ENCODE measurements around the gene PANK2.
"Not testable (repeated sequence)": the region's sequence is repeated elsewhere in the genome, so short reads cannot be mapped to it uniquely, and the experiment has no call there.

The PANK2 gene

DNA sequence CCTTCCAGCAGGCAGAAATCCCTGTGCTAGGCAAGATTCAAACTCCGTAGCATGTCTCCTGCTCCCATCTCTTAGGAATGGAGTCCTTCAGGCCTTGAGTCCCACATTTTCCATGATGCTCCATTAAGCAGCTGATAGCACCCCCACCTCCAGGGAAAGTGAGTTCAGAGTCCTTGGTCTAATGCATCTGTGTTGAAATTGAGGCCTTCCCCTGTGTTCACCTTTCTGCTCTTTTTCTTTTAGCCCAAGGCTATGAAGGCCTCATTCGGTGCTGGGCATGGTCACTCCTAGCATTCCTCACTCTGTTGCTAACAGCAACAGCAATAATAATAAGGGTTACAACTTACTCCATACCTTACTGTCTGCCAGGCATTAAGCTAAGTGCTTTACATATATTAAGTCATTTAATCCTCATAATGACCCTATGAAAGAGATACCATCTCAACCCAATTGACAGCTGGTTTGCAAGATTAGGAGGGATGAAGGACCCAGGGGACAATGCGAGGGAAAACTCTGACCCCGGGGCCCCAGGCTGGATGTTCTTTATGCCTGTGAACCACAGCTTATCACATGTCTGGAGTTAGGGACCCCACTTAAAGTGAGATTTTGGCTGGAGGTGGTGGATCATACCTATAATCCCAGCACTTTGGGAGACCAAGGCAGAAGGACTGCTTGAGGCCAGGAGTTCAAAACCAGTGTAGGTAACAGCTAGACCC is 17.5 kb upstream of the PANK2 start:
- no peak for DNase-seq

DNA sequence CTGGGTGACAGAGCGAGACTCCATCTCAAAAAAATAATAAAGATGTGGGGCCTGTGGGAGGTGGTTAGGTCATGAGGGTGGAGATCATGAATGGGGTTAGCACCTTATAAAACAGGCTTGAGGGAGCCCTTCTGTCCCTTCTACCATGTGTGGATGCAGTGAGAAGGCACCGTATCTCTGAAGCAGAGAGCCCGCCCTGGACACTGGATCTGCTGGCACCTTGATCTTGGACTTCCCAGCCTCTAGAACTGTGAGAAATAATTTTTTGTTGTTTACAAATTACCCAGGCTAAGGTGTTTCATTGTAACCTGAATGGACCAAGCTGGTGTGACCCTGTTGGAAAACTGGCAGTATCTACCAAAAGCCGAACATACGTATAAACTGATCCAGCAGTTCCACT is 15.7 kb upstream of the PANK2 start:
- no peak for DNase-seq

DNA sequence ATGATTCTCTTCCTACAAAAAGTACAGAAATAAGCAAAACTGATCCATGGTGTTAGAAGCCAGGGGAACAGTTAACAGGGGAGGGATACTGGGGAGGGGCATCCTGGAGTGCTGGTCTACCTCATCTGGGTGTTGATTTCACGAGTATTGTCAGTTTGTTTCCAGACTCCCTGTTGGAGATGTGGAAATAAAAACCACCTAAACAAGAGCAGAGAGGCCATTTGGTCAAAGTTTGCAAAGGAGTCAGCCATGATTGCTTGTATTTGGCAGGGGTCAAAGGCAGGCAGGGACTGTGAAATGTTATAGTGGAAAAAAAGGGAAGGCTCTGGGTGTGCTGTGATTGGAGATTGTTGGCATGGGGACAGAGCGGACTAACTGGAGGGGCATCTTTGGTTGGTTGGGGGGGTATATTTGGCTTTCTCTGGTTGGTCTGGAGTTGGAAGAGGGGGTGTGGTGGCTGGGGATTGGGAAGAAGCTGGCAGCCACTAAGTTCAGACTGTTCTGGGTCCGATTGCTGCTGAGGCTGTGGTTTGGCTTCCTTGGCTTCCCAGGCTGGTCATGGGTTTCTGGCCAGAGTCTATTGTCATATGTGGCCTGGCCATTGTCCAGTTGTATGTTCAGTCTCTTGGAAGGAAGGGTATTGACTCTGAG is 14.9 kb upstream of the PANK2 start:
- no peak for DNase-seq

DNA sequence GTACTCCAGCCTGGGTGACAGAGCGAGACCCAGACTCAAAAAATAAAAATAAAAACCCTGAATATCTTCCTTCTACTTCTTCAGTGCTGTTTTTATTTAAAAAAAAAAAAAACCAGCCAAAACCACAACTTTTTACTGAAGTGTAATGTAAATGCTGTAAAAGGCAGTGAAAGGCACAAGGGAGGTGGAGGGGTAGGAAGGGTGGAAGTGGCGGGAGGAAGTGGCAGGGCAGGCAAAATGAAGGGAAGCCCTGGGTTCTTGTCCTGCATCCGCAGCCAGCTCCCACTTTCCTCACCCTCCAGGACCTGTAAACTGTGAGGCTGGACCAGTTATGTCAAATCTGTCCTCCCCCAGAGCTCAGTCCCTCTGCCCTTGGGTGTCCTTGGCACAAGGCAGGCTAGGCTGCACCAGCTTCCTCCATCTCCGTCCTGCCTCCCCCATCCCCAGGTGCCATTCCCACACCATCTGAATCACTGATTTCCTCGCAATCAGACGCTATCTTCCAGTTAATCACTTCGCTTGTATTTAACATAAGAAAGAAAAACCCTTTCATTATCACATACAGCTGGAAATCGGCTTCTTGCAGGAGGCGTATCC is 13.7 kb upstream of the PANK2 start:
- no peak for DNase-seq

DNA sequence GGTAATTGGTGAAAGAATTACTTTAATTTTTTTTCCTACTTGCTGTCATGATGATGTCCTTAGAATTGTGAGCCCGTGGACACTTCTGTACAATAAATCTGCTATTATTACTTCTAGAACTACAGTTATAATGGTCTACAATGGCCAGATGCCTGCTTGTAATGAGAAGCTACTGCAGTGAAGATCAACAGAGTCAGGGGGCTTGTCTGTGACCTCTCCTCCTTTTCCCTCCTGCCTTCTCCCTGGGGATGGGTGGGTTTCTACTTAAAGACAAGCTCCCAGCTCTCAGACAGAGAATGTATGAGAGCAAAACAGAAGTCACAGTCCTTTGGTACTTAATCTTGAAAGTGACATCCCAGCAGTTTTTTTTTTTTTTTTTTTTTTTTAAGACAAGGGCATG is 13.2 kb upstream of the PANK2 start:
- no peak for DNase-seq

DNA sequence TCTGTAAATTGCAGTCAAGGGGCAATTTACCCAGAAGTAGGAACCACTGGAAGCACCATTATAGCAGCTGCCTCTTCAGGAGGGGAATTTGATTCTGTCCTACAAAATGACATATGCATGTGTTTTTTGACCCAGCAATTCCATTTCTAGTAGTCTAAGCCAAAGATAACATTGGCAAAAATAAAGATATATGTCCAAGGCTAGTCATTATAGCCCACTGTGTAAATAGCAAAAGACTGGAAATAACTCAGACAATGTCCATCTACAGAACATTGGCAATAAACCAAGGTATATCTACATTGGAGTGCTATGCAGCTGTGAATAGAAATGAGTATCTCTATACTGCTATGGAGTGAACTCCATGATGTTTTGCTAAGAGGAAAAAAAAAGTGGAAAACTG is 12.5 kb upstream of the PANK2 start:
- no peak for DNase-seq

DNA sequence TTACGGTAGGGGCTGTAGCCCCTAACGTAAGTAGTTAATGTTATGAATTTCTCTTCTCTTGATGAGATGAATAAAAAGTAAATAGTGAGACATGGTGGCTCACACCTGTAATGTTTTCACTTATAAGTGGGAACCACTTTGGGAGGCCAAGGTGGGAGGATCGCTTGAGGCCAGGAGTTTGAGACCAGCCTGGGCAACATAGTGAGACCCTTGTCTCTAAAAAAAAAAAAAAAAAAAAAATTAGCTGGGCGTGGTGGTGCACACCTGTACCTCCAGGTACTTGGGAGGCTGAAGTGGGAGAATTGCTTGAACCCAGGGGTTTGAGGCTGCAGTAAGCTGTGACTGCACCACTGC is 10.3 kb upstream of the PANK2 start:
- not testable (repeated sequence) for DNase-seq

DNA sequence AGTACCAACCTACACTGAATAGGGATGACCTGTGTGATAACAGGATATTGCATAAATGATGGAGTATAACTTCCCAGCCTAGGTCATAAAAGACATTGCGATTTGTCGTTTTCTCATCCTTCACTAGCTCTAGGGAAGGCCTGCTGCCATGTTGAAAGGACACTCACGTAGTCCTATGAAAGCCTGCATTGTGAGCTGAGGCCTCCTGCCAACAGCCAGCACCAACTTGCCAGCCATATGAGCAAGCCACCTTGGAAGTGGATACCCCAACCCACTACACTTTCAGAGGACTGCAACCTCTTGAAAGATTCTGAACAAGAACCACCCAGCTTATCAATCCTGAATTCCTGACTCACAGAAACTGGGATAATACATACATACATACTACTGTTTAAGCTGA is 3.5 kb upstream of the PANK2 start:
- DNase-seq: no peak

DNA sequence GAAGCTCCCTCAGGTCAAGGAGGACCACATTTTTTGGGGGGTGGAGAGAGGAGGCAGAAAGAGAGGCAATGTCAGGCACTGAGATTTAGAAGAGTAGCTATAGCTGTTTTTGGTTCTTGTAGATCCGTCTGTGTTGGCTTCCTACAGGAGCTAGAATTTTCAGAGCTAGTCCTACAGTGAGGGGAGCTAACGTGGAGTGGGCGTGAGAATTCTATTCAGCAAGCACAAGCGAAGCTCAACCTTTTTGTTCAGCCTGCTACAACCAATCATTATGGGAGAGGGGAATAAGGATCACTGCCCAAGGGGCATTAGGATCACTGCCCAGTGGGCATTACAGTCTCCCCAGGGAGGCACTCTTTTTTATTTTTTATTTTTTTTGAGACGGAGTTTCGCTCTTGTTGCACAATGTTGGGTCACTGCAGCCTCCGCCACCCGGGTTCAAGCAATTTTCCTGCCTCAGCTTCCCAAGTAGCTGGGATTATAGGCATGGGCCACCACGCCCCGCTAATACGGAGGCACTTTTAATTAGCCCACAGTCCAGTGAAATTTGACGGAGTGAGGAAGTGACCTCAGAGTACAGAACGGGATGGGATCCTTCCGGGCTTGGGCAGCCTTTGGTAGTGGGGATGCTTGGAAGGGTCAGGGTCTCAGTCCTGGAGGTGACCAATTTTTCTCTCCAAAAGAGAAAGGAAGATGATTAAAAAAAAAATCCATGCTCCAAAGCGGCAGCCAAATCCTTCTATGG is 1.1 kb upstream of the PANK2 start:
- DNase-seq: no peak

DNA sequence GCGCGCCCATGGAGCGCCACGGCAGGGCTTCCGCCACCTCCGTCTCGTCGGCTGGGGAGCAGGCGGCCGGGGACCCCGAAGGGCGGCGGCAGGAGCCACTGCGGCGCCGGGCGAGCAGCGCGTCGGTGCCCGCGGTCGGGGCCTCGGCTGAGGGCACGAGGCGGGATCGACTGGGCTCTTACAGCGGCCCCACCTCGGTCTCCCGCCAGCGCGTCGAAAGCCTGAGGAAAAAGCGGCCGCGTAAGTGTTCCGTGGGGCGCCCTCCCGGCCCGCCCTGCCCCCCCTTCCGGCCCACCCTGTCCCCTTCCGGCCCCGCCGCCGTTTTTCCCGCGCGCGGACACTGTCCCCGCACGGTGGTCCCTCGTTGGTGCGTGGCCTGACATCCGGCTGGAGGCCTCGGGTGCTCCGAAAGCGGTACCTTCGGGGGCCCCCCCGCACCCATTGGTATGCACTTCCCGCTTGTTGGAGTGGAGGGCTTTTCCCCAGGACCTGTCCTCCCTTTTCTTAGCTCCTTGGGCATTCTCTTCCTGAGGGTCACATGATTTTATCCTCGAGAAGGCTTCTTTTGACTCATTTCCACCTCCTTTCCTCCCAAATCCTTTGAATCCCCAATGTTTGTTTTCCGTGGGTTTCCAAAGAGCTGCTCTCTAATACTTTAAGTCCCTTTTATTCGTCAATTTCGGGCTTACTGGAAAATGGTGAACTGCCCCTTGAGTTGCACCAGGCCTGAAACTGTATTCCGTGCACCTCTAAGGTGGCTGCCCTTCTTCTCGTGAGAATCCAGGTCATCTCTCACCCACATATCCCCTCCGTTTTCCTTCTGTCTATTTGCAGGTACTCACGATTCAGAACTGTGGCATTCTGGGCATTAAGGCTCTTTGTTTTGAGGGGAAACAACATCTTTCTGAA is 556 bp downstream of the PANK2 start:
- peak; percentile 30 for DNase-seq

DNA sequence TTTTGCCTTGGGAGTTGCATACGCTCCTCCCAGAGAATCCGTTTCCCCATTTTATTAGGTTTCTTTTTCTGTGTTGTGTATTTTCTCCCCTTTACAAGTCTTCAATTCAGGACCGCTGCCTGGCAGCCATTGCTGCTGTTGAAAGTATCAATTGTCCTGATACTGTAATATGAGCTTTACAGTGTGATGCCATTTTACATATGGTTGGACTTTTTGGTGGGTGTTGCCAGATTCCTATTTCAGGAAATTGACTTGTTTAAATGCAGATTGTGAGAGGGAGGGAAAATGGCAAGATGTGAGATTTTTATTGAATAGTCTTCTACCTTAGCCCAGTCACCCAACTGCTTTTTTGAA is 1.2 kb downstream of the PANK2 start:
- DNase-seq: no peak

DNA sequence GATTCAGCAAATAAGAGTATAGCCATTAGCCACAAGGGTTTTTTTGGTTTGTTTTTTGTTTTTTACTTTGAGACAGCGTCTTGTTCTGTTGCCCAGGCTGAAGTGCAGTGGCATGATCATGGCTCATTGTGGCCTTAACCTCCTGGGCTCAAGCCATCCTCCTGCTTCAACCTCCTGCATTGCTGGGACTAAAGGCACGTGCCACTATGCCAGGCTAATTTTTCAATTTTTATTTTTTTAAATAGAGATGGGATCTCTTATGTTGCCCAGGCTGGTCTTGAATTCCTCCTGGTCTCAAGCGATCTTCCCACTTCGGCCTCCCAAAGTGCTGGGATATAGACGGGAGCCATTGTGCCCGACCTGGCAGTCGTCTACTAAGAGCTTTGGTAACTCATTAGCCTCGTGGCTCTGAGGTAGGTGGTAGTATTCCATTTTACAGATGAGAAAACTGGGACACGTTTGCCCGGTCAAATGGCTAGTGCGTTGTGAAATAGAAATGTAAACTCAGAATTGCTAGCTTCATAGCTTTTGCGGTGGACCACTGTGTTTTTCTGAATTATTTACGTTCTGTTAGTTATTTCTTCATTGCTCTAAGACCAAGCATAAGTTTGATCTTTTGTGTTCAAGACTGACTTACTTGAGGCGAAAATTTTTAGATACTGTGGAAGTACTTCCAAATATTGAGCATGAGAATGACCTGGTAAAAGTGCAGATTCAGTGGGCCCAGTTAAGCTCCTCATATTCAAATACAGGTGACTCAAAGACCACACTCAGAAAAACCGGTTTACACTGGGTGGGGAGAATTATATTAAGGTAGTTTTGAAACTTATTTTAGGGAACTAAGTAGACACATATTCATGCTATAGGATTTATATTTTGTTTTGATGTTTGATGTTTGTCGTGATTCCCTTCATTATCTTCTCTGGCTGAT is 2.1 kb downstream of the PANK2 start:
- DNase-seq: no peak

DNA sequence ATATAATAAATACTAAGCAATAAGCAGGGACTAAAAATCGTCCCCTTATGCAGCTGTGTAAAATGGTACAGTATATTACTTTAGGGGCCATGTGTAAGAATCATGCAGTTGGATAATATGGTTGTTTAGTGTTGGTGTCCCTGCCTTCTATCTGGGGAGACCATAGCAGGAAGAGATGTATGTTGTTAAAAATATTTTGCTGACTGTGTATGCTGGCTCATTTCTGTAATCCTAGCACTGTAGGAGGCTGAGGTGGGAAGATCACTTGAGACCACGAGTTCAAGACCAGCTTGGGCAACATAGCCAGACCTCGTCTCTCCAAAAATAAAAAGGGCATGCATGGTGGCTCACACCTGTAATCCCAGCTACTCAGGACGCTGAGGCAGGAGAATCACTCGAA is 5.6 kb downstream of the PANK2 start:
- no peak for DNase-seq

DNA sequence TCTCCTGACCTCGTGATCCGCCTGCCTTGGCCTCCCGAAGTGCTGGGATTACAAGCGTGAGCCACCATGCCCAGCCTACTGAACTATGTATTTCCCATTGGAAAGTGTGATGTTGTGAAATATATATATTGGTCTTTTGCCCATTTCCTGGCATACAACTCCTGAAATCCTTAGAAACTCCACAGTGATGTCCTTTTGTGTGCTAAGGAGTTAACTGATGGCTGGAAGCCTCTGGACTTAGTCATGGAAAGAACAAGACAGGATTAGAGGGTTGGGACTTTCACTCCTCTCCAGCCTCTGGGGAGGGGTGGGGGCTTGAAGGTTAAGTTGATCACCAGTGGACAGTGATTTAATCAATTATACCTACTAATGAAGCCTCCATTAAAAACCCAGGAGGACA is 7.1 kb downstream of the PANK2 start:
- DNase-seq: no peak

DNA sequence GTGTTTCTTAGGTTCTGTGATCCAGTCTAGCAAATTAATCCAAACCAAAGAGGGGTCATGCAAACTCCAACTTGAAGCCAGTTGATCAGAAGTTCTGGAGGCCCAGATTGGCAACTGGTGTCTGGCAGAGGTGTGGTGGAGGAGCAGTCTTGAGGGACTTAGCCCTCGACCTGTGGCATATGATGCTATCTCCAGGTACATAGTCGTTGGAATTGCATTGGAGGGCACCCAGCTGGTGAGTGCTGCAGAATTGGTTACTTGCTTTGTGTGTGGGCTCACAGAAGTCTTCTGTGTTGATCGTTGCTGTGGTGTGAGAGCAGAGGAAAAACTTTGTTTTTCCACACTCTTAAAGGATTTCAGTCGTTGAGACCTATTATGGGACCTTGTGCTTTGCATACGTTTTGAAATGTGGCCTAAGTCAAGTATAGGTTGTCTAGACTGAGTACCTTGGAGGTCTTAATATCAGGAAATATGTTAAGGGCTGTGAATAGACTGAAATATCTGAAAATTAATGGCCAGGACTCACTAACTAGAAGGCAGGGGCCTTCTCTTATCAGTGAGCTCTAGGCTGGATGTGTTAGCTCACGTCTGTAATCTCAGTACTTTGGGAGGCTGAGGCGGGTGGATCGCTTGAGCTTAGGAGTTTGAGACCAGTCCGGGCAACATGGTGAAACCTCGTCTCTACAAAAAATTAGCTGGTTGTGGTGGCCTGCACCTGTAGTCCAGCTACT is 7.8 kb downstream of the PANK2 start:
- DNase-seq: no peak

DNA sequence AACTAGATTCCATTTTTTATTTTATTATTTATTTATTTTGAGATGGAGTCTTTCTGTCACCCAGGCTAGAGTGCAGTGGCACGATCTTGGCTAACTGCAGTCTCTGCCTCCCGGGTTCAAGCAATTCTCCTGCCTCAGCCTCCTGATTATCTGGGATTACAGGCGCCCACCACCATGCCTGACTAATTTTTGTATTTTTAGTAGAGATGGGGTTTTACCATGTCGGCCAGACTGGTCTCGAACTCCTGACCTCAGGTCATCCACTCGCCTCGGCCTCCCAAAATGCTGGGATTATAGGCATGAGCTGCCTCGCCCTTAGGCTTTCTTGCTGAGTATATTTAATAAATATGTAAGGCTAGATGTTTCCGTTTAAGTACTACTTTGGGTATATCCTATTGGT is 9.0 kb downstream of the PANK2 start:
- DNase-seq: not testable (repeated sequence)

DNA sequence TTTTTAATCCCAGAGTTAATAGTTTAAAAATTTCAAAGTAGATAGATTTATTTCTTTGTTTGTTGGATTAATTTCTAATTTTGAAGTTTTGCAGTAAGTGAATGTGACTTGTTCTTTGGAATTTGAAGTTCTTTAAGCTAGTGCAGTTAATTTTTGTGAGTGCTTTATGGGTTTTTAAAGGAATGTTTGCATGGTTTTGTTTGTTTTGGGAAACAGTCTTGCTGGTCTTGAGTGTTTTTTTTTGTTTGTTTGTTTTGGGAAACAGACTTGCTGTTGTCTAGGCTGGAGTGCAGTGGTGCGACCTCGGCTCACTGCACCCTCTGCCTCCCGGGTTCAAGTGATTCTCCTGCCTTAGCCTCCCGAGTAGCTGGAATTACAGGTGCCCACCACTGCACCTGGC is 9.5 kb downstream of the PANK2 start:
- DNase-seq: no peak

DNA sequence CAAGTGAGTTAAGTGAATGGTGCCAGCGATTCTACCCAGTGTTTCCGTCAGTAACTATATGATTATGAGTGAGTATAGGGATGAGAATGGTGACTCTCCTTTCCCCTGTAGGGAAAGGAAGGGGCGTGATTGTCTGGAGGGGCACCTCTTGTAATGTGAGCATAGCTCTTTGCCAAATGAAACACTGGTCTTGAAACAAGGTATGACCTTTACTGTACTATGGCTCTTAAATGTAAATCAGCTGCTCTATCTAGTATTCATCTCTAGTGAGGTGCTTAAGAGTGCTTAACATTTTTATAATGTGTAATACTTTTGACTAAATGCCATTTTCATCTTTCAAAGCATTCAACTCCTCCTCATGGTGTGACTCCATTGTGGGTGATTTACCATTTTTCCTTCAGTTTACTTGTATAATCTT is 11.0 kb downstream of the PANK2 start:
- DNase-seq: no peak

DNA sequence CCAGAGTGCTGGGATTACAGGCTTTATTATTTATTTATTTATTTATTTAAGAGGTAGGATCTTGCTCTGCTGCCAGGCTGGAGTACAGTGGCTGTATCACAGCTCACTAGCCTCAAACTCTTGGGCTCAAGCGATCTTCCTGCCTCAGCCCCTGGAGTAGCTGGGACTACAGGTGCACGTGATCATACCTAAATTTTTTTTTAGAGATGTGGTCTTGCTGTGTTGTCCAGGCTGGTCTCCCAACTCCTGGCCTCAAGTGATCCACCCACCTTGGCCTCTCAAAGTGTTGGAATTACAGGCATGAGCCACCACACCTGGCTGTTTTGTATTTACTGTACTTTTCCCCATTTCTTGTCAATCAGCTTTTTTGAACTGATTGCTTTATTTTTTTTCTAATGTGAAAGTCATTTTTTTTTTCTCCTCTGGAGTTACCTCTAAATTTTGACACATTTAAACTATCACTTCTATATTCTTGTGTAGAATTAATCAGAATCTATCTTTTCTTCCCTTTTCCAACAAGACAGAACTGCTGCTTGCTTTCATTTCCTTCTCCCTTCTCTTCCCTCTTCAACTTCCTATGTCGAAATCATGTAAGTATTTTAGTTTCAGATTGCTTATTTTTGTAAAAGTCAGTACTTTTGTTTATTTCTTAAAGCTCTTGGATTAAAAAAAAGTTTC is 12.0 kb downstream of the PANK2 start:
- no peak for DNase-seq

DNA sequence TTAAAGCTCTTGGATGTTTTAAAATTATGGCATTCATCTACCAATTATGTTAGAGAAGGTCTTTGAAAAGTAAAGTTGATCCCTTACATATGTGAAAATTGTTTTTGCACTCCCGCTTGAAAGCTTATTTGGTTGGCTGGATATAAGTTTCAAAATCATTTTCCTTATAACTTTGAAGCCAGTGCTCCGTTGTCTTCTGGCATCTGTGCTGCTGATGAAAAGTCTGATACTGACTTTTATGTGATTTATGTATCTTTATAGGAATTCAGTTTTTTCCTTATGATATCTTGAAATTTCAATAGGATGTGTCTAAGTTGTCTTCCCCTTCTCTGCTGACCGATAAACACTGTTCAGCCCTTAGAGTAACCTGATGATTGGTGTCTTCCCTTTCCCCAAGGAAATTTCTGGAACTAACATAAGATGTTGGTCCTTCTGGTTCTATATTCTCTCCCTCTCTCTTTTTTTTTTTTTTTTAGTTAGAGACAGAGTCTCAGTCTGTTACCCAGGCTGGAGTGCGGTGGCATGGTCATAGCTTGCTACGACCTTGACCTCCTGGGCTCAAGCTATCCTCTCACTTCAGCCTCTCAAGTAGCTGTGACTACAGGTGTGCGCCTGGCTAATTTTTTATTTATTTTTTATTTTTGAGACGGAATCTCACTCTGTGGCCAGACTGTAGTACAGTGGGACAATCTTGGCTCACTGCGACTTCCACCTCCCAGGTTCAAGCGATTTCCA is 12.7 kb downstream of the PANK2 start:
- DNase-seq: no peak

Measured in activated CD8-positive, alpha-beta memory T cell treated with anti-CD3 and anti-CD28 coated beads, Interleukin-2, amount 50 U/mL, for 4 hours (primary cell).